ENCODE measurements around the gene APOO.

- TF ChIP-seq, protein P1, sequence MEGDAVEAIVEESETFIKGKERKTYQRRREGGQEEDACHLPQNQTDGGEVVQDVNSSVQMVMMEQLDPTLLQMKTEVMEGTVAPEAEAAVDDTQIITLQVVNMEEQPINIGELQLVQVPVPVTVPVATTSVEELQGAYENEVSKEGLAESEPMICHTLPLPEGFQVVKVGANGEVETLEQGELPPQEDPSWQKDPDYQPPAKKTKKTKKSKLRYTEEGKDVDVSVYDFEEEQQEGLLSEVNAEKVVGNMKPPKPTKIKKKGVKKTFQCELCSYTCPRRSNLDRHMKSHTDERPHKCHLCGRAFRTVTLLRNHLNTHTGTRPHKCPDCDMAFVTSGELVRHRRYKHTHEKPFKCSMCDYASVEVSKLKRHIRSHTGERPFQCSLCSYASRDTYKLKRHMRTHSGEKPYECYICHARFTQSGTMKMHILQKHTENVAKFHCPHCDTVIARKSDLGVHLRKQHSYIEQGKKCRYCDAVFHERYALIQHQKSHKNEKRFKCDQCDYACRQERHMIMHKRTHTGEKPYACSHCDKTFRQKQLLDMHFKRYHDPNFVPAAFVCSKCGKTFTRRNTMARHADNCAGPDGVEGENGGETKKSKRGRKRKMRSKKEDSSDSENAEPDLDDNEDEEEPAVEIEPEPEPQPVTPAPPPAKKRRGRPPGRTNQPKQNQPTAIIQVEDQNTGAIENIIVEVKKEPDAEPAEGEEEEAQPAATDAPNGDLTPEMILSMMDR (IDR thresholded peaks at IDR 0.05): no peak
- no peak for TF ChIP-seq POLR2A (IDR thresholded peaks at IDR 0.05)
Measured at GRCh38 chrX:23857935-23858334, 49.8 kb downstream of the APOO start.
